DOHH2 (cell line): Measurements from ENCODE around the gene LMBRD2.

Experiments used
- H3F3A ChIP-seq: fragments of 200-600 bp; sonication (generic), shearing (Covaris generic); 2 replicates; pipeline ENCODE4 v1.6.0; 2016; ENCODE audit warnings: antibody characterized with exemption, mild to moderate bottlenecking; ENCODE audit not compliant: control insufficient read depth, insufficient read depth
- H3K27ac ChIP-seq: fragments of 200-600 bp; sonication (generic); 2 replicates; pipeline ENCODE4 v1.5.1; 2014; ENCODE audit warnings: low read depth, mild to moderate bottlenecking, low read length, moderate library complexity
- H3K27me3 ChIP-seq: fragments of 200-600 bp; sonication (generic); 2 replicates; pipeline ENCODE4 v1.6.1; 2014; ENCODE audit warnings: mild to moderate bottlenecking, low read length, mixed read lengths; ENCODE audit not compliant: control insufficient read depth
- H3K36me3 ChIP-seq: fragments of 200-600 bp; sonication (generic); 2 replicates; pipeline ENCODE4 v1.6.1; 2014; ENCODE audit warnings: mild to moderate bottlenecking, low read length, moderate library complexity, mixed read lengths; ENCODE audit not compliant: control insufficient read depth
- H3K4me1 ChIP-seq: fragments of 200-600 bp; sonication (generic); 2 replicates; pipeline ENCODE4 v1.6.1; 2014; ENCODE audit warnings: mild to moderate bottlenecking, low read length, mixed read lengths; ENCODE audit not compliant: control insufficient read depth
- H3K4me2 ChIP-seq: fragments of 200-600 bp; sonication (generic); 2 replicates; pipeline ENCODE4 v1.6.0; 2014; ENCODE audit warnings: mild to moderate bottlenecking, low read length, moderate library complexity
- H3K4me3 ChIP-seq: fragments of 200-600 bp; sonication (generic); 2 replicates; pipeline ENCODE4 v1.5.1; 2014; ENCODE audit warnings: mild to moderate bottlenecking, low read length, mixed read lengths
- H3K79me2 ChIP-seq: fragments of 200-600 bp; sonication (generic); 2 replicates; pipeline ENCODE4 v1.6.1; 2014; ENCODE audit warnings: mild to moderate bottlenecking, low read length, mixed read lengths; ENCODE audit not compliant: control insufficient read depth
- H3K9me2 ChIP-seq: fragments of 200-600 bp; sonication (generic); replicated peaks from 2 replicates; pipeline ENCODE4 v1.6.1; 2014; ENCODE audit warnings: mild to moderate bottlenecking, low read length, mixed read lengths; ENCODE audit not compliant: control insufficient read depth
- H3K9me3 ChIP-seq: fragments of 200-600 bp; sonication (generic); 2 replicates; pipeline ENCODE4 v1.6.1; 2014; ENCODE audit warnings: antibody characterized with exemption, low read length, mixed read lengths; ENCODE audit not compliant: control insufficient read depth, insufficient read depth
- H4K20me1 ChIP-seq: fragments of 200-600 bp; sonication (generic); 2 replicates; pipeline ENCODE4 v1.6.0; 2014; ENCODE audit warnings: low read depth, mild to moderate bottlenecking, antibody characterized with exemption, low read length, moderate library complexity; ENCODE audit not compliant: control insufficient read depth, insufficient read depth
- CTCF ChIP-seq: fragments of 200-600 bp; sonication (generic); IDR thresholded peaks from one replicate; pipeline ENCODE4 v1.5.1; 2014; ENCODE audit warnings: antibody characterized with exemption, mild to moderate bottlenecking, low read depth, low read length; ENCODE audit not compliant: poor library complexity, severe bottlenecking
- EZH2phosphoT487 ChIP-seq: fragments of 200-600 bp; sonication (generic); IDR thresholded peaks from 2 replicates; pipeline ENCODE4 v1.6.1; 2017; ENCODE audit warnings: borderline replicate concordance, mild to moderate bottlenecking, antibody characterized with exemption, low read length, moderate library complexity, mixed read lengths

Gene LMBRD2

GRCh38 chr5:36158144-36158543 is 6.5 kb upstream of the LMBRD2 start:
- no peaks in the 10 kb centered on the region for H3K27me3 ChIP-seq
- H4K20me1 ChIP-seq, result no peaks in the 10 kb centered on the region
- H3K9me3 ChIP-seq, result no peaks in the 10 kb centered on the region
- no peak overlapping the region for H3K27ac ChIP-seq
- H3K4me1 ChIP-seq, result peaks cover 18% of the 10 kb centered on the region
- H3K4me3 ChIP-seq, result no peak overlapping the region
- no peak for TF ChIP-seq CTCF
- no peak for TF ChIP-seq EZH2phosphoT487
- H3K36me3 ChIP-seq, result peaks cover 100% of the 10 kb centered on the region
- H3K9me2 ChIP-seq, result no peaks in the 10 kb centered on the region
- no peaks in the 10 kb centered on the region for H3F3A ChIP-seq
- peaks cover 100% of the 10 kb centered on the region for H3K79me2 ChIP-seq
- no peak overlapping the region for H3K4me2 ChIP-seq

- no peak for TF ChIP-seq CTCF
- no peak for TF ChIP-seq EZH2phosphoT487
- Histone ChIP-seq H3K9me2 (no peaks in the 10 kb centered on the region), H3K27ac (no peak overlapping the region), H4K20me1 (no peaks in the 10 kb centered on the region), H3K36me3 (peaks cover 95% of the 10 kb centered on the region), H3K4me1 (peaks cover 19% of the 10 kb centered on the region), H3K79me2 (peaks cover 97% of the 10 kb centered on the region), H3K4me3 (no peak overlapping the region), H3F3A (no peaks in the 10 kb centered on the region), H3K27me3 (no peaks in the 10 kb centered on the region), H3K9me3 (no peaks in the 10 kb centered on the region), H3K4me2 (no peak overlapping the region)
Measured at GRCh38 chr5:36156619-36157018, 4.9 kb upstream of the LMBRD2 start.

GRCh38 chr5:36156121-36156601 is 4.5 kb upstream of the LMBRD2 start:
- Histone ChIP-seq H3K36me3 (peaks cover 90% of the 10 kb centered on the region), H3K27ac (no peak overlapping the region), H3K4me1 (peaks cover 19% of the 10 kb centered on the region), H3K4me2 (no peak overlapping the region), H3K79me2 (peaks cover 97% of the 10 kb centered on the region), H4K20me1 (no peaks in the 10 kb centered on the region), H3F3A (no peaks in the 10 kb centered on the region), H3K9me3 (no peaks in the 10 kb centered on the region), H3K27me3 (no peaks in the 10 kb centered on the region), H3K4me3 (no peak overlapping the region), H3K9me2 (no peaks in the 10 kb centered on the region)
- TF ChIP-seq CTCF, result no peak

- TF ChIP-seq CTCF, result no peak
- TF ChIP-seq EZH2phosphoT487, result no peak
- H3K4me2 ChIP-seq, result no peak overlapping the region
- no peak overlapping the region for H3K27ac ChIP-seq
Measured at GRCh38 chr5:36155291-36155690, 3.6 kb upstream of the LMBRD2 start.

More at GRCh38 chr5:36155291-36155690, 3.6 kb upstream of the LMBRD2 start:
- Histone ChIP-seq H3F3A (no peaks in the 10 kb centered on the region), H3K4me3 (no peak overlapping the region), H3K27me3 (no peaks in the 10 kb centered on the region), H3K36me3 (peaks cover 82% of the 10 kb centered on the region), H3K79me2 (peaks cover 97% of the 10 kb centered on the region), H4K20me1 (no peaks in the 10 kb centered on the region), H3K4me1 (peaks cover 24% of the 10 kb centered on the region), H3K9me2 (no peaks in the 10 kb centered on the region), H3K9me3 (no peaks in the 10 kb centered on the region)
